Measurements from ENCODE around the gene RPL13A. TPM values are rescaled to one million over a fixed set of nuclear protein-coding genes. Genes with fewer than 3 reads are reported as not detected.
A peak's percentile ranks its signal among the peaks of the same experiment; 100 is the strongest.
"Not testable (repeated sequence)": the region's sequence is repeated elsewhere in the genome, so short reads cannot be mapped to it uniquely, and the experiment has no call there.

RPL13A gene
- polyA plus RNA-seq, 2 donors, result 1,631 to 2,695 TPM

- peak overlapping the region; percentile 94 to 96 for H3K27ac ChIP-seq (ENCODE audit: low read depth in 2 of 2, low read length in 1 of 2)
- peaks cover 0 to 15% of the 10 kb centered on the region in 2 donors for H3K36me3 ChIP-seq (ENCODE audit: control insufficient read depth in 2 of 2, insufficient read depth in 2 of 2, low read length in 1 of 2)
- no peaks in the 10 kb centered on the region for H3K9me3 ChIP-seq (ENCODE audit: control insufficient read depth in 2 of 2, insufficient read depth in 1 of 2, low read depth in 1 of 2, low read length in 1 of 2)
- H3K4me1 ChIP-seq (ENCODE audit: control insufficient read depth in 2 of 2, insufficient read depth in 2 of 2, low read length in 1 of 2), result peaks cover 2 to 11% of the 10 kb centered on the region in 2 donors
- peak overlapping the region in 1 of 2 donors; percentile 2 for H3K4me3 ChIP-seq (ENCODE audit: low read depth in 1 of 2, low read length in 2 of 2)
- WGBS, 2 donors, result 57 to 74% methylated on average over 19 of the region's 19 CpGs
- H3K27me3 ChIP-seq (ENCODE audit: control insufficient read depth in 1 of 2, insufficient read depth in 2 of 2, low read length in 2 of 2), result no peaks in the 10 kb centered on the region
Measured at GRCh38 chr19:49468199-49468598, 19.2 kb upstream of the RPL13A start.

- Histone ChIP-seq H3K9me3 (ENCODE audit: control insufficient read depth in 2 of 2, insufficient read depth in 1 of 2, low read depth in 1 of 2, low read length in 1 of 2) (no peaks in the 10 kb centered on the region), H3K36me3 (ENCODE audit: control insufficient read depth in 2 of 2, insufficient read depth in 2 of 2, low read length in 1 of 2) (peaks cover 0 to 15% of the 10 kb centered on the region in 2 donors), H3K27me3 (ENCODE audit: control insufficient read depth in 1 of 2, insufficient read depth in 2 of 2, low read length in 2 of 2) (no peaks in the 10 kb centered on the region), H3K4me1 (ENCODE audit: control insufficient read depth in 2 of 2, insufficient read depth in 2 of 2, low read length in 1 of 2) (peaks cover 2 to 11% of the 10 kb centered on the region in 2 donors), H3K27ac (ENCODE audit: low read depth in 2 of 2, low read length in 1 of 2) (peak overlapping the region; percentile 94 to 96), H3K4me3 (ENCODE audit: low read depth in 1 of 2, low read length in 2 of 2) (no peak overlapping the region)
- 34 to 43% methylated on average over 15 of the region's 15 CpGs for WGBS, 2 donors
Measured at GRCh38 chr19:49468746-49469447, 18.5 kb upstream of the RPL13A start.

DNA sequence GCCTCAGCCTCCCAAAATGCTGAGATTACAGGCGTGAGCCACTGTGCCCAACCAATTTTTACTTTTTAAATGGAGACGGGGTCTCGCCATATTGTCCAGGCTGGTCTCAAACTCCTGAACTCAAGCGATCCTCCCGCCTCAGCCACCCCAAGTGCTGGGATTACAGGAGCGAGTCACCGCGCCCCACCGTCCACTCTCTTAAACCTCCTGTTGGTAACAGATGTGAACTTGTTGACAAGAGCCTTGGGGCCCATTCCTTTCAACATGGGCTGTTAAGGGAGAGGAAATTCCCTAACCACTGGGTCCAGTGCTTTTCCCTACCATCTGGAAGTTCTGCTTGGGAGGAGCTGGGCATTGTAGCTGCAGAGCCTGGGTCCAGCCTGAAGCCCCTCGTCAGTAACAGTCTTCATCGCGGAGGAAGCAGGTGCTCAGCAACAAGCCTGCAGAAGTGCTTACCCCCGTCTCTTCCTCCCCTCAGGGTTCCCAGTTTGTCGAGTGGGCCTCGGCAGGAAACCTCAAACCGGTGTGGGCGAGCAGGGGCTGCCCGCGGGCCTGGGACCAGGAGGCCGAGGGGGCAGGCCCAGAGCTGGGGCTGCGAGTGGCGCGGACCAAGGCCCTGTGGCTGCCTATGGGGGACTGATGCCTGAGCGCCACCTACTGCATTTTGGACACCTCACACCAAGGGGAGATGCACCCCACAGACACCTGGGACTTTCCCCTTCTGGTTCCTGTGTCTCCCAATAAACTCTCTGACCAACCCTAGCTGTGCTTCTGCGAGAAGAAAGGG lies 17.4 kb upstream of the RPL13A start:
- H3K4me3 ChIP-seq (ENCODE audit: low read depth in 1 of 2, low read length in 2 of 2), result no peak overlapping the region
- H3K36me3 ChIP-seq (ENCODE audit: control insufficient read depth in 2 of 2, insufficient read depth in 2 of 2, low read length in 1 of 2), result peaks cover 0 to 8% of the 10 kb centered on the region in 2 donors
- peak overlapping the region; percentile 22 to 94 for H3K27ac ChIP-seq (ENCODE audit: low read depth in 2 of 2, low read length in 1 of 2)
- H3K27me3 ChIP-seq (ENCODE audit: control insufficient read depth in 1 of 2, insufficient read depth in 2 of 2, low read length in 2 of 2), result no peaks in the 10 kb centered on the region
- H3K4me1 ChIP-seq (ENCODE audit: control insufficient read depth in 2 of 2, insufficient read depth in 2 of 2, low read length in 1 of 2), result peaks cover 2 to 16% of the 10 kb centered on the region in 2 donors
- 78 to 80% methylated on average over 25 of the region's 25 CpGs for WGBS, 2 donors
- no peaks in the 10 kb centered on the region for H3K9me3 ChIP-seq (ENCODE audit: control insufficient read depth in 2 of 2, insufficient read depth in 1 of 2, low read depth in 1 of 2, low read length in 1 of 2)

DNA sequence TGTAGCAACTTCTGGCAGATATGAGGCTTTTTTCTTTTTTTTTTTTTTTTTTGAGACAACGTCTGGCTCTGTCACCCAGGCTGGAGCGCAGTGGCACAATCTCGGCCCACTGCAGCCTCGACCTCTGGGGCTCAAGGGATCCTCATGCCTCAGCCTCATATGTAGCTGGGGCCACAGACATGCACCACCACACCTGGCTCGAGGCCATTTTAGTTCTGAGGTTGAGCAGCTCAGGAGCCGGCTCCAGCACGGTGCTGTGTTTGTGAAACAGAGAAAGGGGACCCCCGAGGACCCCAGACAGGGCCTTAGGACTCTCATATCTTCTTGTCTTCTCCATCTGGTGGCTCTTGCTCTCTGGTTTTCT lies 16.8 kb upstream of the RPL13A start:
- WGBS, 2 donors, result 74 to 75% methylated on average over 8 of the region's 8 CpGs
- H3K9me3 ChIP-seq (ENCODE audit: control insufficient read depth in 2 of 2, insufficient read depth in 1 of 2, low read depth in 1 of 2, low read length in 1 of 2), result no peaks in the 10 kb centered on the region
- H3K27me3 ChIP-seq (ENCODE audit: control insufficient read depth in 1 of 2, insufficient read depth in 2 of 2, low read length in 2 of 2), result no peaks in the 10 kb centered on the region
- peaks cover 0 to 8% of the 10 kb centered on the region in 2 donors for H3K36me3 ChIP-seq (ENCODE audit: control insufficient read depth in 2 of 2, insufficient read depth in 2 of 2, low read length in 1 of 2)
- no peak overlapping the region for H3K27ac ChIP-seq (ENCODE audit: low read depth in 2 of 2, low read length in 1 of 2)
- H3K4me3 ChIP-seq (ENCODE audit: low read depth in 1 of 2, low read length in 2 of 2), result no peak overlapping the region
- H3K4me1 ChIP-seq (ENCODE audit: control insufficient read depth in 2 of 2, insufficient read depth in 2 of 2, low read length in 1 of 2), result peaks cover 2 to 16% of the 10 kb centered on the region in 2 donors

GRCh38 chr19:49472936-49473335 lies 14.5 kb upstream of the RPL13A start:
- peak overlapping the region in 1 of 2 donors; percentile 24 for H3K27ac ChIP-seq (ENCODE audit: low read depth in 2 of 2, low read length in 1 of 2)
- peaks cover 2 to 16% of the 10 kb centered on the region in 2 donors for H3K4me1 ChIP-seq (ENCODE audit: control insufficient read depth in 2 of 2, insufficient read depth in 2 of 2, low read length in 1 of 2)
- 73 to 74% methylated on average over 9 of the region's 9 CpGs for WGBS, 2 donors

DNA sequence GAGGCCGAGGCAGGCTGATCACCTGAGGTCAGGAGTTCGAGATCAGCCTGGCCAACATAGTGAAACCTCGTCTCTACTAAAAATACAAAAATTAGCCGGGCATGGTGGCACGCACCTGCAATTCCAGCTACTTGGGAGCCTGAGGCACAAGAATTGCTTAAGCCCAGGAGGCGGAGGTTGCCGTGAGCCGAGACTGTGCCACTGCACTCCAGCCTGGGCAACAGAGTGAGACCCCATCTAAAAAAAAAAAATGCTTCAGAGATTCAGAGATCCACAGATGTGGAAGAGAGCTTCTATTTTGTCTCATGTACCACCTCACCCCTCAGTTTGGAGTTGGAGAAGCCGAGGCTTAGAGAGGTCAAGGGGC lies 13.9 kb upstream of the RPL13A start:
- H3K27me3 ChIP-seq (ENCODE audit: control insufficient read depth in 1 of 2, insufficient read depth in 2 of 2, low read length in 2 of 2); H3K36me3 ChIP-seq (ENCODE audit: control insufficient read depth in 2 of 2, insufficient read depth in 2 of 2, low read length in 1 of 2); H3K9me3 ChIP-seq (ENCODE audit: control insufficient read depth in 2 of 2, insufficient read depth in 1 of 2, low read depth in 1 of 2, low read length in 1 of 2): not testable (repeated sequence)
- peak overlapping the region; percentile 47 to 64 for H3K4me3 ChIP-seq (ENCODE audit: low read depth in 1 of 2, low read length in 2 of 2)
- WGBS, 2 donors, result 59 to 63% methylated on average over 9 of the region's 9 CpGs
- peaks cover under 1 to 12% of the 10 kb centered on the region in 2 donors for H3K4me1 ChIP-seq (ENCODE audit: control insufficient read depth in 2 of 2, insufficient read depth in 2 of 2, low read length in 1 of 2)
- H3K27ac ChIP-seq (ENCODE audit: low read depth in 2 of 2, low read length in 1 of 2), result peak overlapping the region; percentile 71 to 81

More at GRCh38 chr19:49472936-49473335, 14.5 kb upstream of the RPL13A start:
- no peaks in the 10 kb centered on the region for H3K9me3 ChIP-seq (ENCODE audit: control insufficient read depth in 2 of 2, insufficient read depth in 1 of 2, low read depth in 1 of 2, low read length in 1 of 2)
- H3K27me3 ChIP-seq (ENCODE audit: control insufficient read depth in 1 of 2, insufficient read depth in 2 of 2, low read length in 2 of 2), result no peaks in the 10 kb centered on the region
- H3K36me3 ChIP-seq (ENCODE audit: control insufficient read depth in 2 of 2, insufficient read depth in 2 of 2, low read length in 1 of 2), result no peaks in the 10 kb centered on the region
- no peak overlapping the region for H3K4me3 ChIP-seq (ENCODE audit: low read depth in 1 of 2, low read length in 2 of 2)

- WGBS, 2 donors, result 1 to 2% methylated on average over 33 of the region's 33 CpGs
- Histone ChIP-seq H3K9me3 (ENCODE audit: control insufficient read depth in 2 of 2, insufficient read depth in 1 of 2, low read depth in 1 of 2, low read length in 1 of 2) (no peaks in the 10 kb centered on the region), H3K4me3 (ENCODE audit: low read depth in 1 of 2, low read length in 2 of 2) (peak within 1 kb of the TSS; percentile 47 to 64), H3K27me3 (ENCODE audit: control insufficient read depth in 1 of 2, insufficient read depth in 2 of 2, low read length in 2 of 2) (no peaks in the 10 kb centered on the region), H3K27ac (ENCODE audit: low read depth in 2 of 2, low read length in 1 of 2) (peak within 1 kb of the TSS; percentile 71 to 81), H3K36me3 (ENCODE audit: control insufficient read depth in 2 of 2, insufficient read depth in 2 of 2, low read length in 1 of 2) (no peaks in the 10 kb centered on the region), H3K4me1 (ENCODE audit: control insufficient read depth in 2 of 2, insufficient read depth in 2 of 2, low read length in 1 of 2) (peaks cover 0 to 8% of the 10 kb centered on the region in 2 donors)
Measured at GRCh38 chr19:49473868-49474541, 13.4 kb upstream of the RPL13A start, which contains the start of gene FLT3LG. FLT3LG (plus strand) TSS chr19:49474215; CDS start chr19:49474640, 425 bp downstream.

- Histone ChIP-seq H3K9me3 (ENCODE audit: control insufficient read depth in 2 of 2, insufficient read depth in 1 of 2, low read depth in 1 of 2, low read length in 1 of 2) (no peaks in the 10 kb centered on the region), H3K36me3 (ENCODE audit: control insufficient read depth in 2 of 2, insufficient read depth in 2 of 2, low read length in 1 of 2) (no peaks in the 10 kb centered on the region), H3K27ac (ENCODE audit: low read depth in 2 of 2, low read length in 1 of 2) (peak overlapping the region; percentile 71 to 81), H3K4me3 (ENCODE audit: low read depth in 1 of 2, low read length in 2 of 2) (peak overlapping the region; percentile 47 to 64), H3K4me1 (ENCODE audit: control insufficient read depth in 2 of 2, insufficient read depth in 2 of 2, low read length in 1 of 2) (peaks cover 0 to 8% of the 10 kb centered on the region in 2 donors), H3K27me3 (ENCODE audit: control insufficient read depth in 1 of 2, insufficient read depth in 2 of 2, low read length in 2 of 2) (no peaks in the 10 kb centered on the region)
- WGBS, 2 donors, result 8 to 11% methylated on average over 11 of the region's 11 CpGs
Measured at GRCh38 chr19:49474542-49474924, 12.9 kb upstream of the RPL13A start.

DNA sequence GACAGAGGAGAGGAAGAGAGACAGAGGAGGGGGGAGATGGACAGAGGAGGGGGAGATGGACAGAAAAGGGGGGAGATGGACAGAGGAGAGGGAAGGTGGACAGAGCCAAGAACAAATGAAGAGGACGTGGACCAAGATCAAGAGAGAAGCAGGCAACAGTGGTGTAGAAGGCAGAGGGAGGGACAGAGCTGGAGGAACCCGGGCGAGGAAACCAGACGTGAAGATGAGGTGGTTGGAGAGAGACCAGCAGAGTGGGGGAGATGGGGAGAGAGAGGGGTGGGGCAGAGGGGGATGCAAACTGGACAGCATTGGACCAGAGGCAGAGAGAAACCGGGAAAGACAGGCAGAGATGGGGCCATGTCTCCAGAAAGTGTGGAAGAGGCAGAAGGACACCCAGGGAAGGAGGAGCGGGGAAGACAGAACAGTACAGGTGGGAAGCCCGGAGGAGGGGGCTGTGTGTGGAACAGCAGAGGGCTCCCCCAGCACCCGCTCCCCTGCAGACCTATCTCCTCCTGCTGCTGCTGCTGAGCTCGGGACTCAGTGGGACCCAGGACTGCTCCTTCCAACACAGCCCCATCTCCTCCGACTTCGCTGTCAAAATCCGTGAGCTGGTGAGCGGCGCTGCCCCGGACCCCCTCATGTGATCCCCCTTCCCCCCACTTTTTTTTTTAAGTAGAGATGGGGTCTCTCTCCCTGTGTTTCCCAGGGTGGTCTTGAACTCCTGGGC lies 12.1 kb upstream of the RPL13A start:
- H3K27ac ChIP-seq (ENCODE audit: low read depth in 2 of 2, low read length in 1 of 2), result peak overlapping the region; percentile 61 to 81

More for the DNA sequence above, 12.1 kb upstream of the RPL13A start:
- Histone ChIP-seq H3K4me1 (ENCODE audit: control insufficient read depth in 2 of 2, insufficient read depth in 2 of 2, low read length in 1 of 2) (peaks cover 0 to 5% of the 10 kb centered on the region in 2 donors), H3K9me3 (ENCODE audit: control insufficient read depth in 2 of 2, insufficient read depth in 1 of 2, low read depth in 1 of 2, low read length in 1 of 2) (no peaks in the 10 kb centered on the region), H3K36me3 (ENCODE audit: control insufficient read depth in 2 of 2, insufficient read depth in 2 of 2, low read length in 1 of 2) (peaks cover 0 to 2% of the 10 kb centered on the region in 2 donors), H3K27me3 (ENCODE audit: control insufficient read depth in 1 of 2, insufficient read depth in 2 of 2, low read length in 2 of 2) (no peaks in the 10 kb centered on the region), H3K4me3 (ENCODE audit: low read depth in 1 of 2, low read length in 2 of 2) (peak overlapping the region in 1 of 2 donors; percentile 14)
- WGBS, 2 donors, result 63 to 67% methylated on average over 13 to 15 of the region's 15 CpGs

All from esophagus (tissue), 2 donors.